HG03565 (cell line): ENCODE results near the gene SDHA.
"Not testable (repeated sequence)": the region's sequence is repeated elsewhere in the genome, so short reads cannot be mapped to it uniquely, and the experiment has no call there.

Experiments used
- ATAC-seq: cut with Tn5 transposase; IDR thresholded peaks from one replicate; pipeline ENCODE4 v1.9.1; 2021; ENCODE audit warnings: mild to moderate bottlenecking, moderate library complexity; ENCODE audit not compliant: unreplicated experiment

Gene SDHA

DNA sequence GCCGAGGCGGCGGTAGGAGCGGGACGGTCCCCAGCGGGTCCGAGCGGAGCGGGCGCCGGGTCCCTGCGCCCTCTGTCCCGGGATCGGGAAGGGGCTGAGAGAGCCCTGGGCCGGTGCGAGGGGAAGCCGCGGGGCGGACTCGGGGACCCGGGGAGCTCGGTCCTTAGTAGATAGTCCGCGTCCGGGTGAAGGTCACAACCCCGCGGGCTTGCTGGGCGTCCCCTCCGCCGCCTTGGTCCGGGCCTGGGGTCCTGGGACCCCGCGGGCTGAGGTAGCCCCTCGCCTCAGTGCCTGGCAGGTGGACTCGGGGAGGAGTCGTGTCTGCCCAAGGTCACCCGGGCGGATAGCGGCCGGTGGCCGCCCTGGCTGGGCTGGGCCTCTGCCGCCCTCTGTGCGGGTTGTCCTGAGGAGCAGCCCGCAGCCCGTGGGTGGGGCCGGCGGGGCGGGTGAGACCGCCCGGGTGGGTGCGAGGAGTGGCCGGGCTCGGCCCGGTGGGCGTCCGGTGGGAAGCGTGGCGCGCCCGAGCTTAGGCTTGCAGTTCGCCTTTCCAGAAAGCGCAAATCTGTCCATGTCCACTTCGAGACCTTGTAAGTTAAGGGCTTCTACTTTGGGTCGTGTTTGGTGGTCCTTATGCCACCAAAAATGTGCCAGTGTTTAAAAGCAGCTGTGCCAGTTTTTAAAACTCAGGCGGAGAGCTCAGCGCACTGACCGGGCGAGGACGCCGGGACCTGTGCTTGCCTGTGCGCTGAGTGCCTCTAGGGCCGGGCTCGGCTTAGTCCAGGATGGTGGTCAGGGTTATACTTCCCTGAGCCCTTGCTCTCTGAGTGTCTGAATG is 554 bp downstream of the SDHA start:
- ATAC-seq, result peak; percentile 13

DNA sequence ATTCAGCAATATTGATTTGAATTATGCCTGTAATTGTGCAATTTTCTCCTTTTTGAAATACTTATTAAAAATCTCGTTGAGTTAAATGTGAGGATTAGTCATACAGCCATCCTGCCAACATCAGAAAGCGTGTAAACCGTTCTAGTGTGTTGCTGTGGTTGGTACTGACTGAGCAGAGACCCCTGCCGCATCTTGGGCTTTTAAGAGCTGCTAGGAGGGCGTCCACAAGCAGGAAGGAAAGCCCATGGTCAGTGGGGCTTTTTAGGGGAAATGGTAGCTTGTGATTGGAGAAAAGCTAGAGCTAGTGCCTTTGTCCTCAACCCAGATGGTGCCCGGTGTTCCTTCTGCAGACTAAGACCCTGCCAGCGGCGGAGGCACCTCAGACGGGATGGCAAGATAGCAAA is 1.3 kb downstream of the SDHA start:
- no peak for ATAC-seq

DNA sequence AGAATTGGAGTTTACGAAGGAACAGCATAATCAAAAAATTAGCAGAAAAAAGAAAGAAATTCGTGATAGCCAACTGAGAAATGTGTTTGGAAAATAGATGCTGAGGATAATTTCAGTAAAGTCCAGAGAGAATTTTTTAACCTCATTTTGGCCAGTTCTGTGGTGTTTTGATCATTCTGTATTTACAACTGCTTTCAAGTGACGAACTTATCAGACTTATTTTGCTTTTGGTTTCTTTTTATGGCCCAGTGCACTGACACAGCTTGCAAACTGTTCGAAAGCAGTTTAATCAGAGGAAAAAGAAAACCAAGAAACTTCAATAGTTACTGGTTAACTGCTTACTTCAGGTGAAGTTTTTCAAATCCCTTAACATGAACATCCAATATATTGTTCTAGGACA is 1.9 kb downstream of the SDHA start:
- peak; percentile 22 for ATAC-seq

DNA sequence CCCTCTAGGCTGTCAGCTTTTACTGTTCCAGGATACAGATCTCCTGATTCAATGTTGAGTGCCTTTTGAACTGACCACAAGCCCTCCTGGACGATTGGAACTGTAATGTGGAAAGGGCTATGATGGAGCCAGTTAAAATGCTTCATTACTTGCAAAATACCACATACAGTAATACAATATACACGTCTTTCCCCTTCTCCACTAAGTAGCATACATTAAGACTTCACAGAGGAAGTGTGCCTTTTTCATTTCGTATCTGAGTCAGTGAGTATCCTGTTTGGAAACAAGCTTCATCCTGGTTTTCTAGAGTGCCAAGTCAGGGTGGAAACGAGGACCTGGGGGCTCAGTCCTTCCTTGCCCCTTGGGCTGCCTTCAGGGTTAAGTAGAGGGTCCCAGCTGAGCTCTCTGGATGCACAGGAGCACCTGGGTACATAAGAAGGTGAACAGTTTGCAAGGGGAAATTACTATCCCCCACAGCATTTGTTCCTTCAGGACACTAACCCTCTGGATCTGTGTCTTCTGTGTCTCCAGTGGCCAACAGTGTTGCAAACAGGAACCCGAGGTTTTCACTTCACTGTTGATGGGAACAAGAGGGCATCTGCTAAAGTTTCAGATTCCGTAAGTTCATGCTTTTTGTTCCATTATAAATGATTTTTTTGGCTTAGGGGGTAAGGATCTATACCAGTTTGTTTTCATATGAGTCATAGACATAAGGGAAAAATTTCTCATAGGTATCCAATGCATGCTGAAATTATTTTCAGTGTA is 5.0 kb downstream of the SDHA start:
- ATAC-seq, result not testable (repeated sequence)

DNA sequence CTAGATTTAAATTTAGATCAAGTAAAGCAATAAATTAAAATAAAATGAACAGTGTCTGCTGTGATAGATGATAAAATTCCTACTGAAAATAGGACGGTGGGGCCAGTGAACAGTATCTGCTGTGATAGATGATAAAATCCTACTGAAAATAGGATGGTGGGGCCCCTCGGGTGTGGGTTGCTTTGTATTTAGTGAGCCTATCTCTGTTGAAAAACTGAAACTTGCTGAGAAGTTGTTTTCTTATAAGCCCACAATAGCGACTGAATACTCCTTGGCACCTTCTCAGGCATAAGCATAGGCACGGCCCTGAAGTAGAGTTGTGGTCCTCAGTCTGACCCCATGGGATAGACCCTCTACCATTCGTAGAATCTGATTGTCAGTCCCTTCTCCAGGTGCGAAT is 5.7 kb downstream of the SDHA start:
- no peak for ATAC-seq

DNA sequence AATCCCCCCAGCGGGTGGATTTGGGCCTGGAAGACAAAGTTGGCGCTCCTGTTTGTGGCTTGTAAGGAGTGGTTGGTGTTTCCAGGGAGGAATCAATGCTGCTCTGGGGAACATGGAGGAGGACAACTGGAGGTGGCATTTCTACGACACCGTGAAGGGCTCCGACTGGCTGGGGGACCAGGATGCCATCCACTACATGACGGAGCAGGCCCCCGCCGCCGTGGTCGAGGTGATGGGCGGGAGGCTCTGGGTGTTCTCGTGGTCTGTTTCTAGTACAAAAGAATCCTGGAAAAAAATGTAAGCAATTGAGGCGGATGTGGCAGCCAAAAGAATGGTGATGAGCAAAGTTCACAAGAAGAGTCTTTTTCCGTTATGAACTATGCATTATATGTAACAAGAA is 7.2 kb downstream of the SDHA start:
- ATAC-seq, result no peak

DNA sequence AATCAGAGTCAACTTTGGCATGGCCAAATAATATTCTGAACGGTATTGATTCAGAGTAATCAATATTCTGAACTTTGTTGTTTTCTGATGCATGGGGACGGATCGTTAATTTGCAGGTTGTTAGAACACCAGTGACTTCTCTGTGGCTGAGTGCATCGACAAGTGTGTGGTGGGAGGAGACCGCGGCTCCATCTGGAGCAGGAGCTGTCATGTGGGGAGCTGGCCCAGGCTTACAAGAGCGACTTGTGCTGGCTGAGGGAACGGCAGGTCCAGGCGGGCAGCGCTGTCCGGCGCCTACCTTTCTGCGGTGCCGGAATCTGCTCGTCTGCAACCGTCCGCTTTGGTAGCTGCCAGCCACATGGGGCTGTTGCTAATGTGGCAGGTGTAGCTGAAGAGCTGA is 9.3 kb downstream of the SDHA start:
- not testable (repeated sequence) for ATAC-seq

DNA sequence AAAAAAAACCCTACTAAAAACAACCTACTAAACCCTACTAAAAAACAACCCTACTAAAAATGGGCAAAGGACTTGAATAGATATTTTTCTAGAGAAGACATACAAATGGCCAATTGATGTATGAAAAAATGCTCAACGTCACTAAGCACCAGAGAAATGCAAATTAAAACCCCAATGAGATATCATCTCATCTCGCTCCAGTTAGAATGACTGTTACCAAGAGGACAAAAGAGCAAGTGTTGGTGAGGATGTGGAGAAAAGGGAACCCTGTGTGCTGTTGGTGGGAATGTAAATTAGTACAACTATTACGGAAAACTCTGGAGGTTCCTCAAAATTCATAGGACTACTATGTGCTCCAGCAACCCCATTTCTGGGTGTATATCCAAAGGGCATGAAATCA is 10.8 kb downstream of the SDHA start:
- no peak for ATAC-seq

DNA sequence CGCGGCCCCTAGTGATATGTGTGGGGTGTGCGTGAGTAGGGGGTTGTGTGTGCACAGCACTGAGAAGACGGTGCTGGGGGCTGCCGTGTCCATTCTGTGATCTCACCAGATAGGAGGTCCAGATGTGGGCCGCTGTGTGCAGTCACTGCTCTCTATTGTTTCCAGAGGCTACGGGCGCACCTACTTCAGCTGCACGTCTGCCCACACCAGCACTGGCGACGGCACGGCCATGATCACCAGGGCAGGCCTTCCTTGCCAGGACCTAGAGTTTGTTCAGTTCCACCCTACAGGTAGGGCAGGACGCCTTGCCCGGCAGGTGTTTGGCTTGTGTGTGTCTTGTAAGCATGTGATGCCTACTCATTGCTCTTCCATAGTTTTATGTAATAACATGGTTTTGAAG is 12.6 kb downstream of the SDHA start:
- ATAC-seq, result no peak

DNA sequence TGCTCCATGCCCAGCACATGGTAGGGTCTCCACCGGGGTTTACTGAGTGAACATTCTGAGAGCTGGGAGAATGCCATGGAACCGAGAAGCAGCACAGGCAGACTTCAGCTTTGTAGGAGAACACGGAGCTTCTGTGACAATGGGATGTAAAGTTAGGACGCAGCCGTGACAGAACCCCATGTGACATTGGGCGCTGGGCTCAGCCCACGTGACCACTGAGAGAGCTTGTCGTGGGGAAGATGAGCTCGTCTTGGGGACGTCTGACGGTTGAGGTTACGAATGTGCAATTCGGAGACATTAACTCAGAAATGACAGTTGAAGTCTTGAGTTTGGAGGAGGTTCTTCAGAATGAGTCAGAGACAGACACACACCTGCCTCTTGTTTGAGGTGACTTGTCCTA is 13.5 kb downstream of the SDHA start:
- no peak for ATAC-seq

DNA sequence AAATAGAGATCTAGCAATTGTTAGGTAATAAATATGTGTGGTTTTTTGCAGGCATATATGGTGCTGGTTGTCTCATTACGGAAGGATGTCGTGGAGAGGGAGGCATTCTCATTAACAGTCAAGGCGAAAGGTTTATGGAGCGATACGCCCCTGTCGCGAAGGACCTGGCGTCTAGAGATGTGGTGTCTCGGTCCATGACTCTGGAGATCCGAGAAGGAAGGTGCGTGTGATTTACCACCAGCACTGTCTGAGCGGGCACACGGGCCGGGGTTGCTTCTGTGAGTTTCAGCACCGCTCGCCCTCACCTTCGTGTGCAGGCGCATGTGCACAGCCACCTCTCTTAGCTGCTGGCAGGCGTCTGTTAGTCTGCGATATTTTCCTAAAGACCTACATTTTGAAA is 15.3 kb downstream of the SDHA start:
- not testable (repeated sequence) for ATAC-seq

DNA sequence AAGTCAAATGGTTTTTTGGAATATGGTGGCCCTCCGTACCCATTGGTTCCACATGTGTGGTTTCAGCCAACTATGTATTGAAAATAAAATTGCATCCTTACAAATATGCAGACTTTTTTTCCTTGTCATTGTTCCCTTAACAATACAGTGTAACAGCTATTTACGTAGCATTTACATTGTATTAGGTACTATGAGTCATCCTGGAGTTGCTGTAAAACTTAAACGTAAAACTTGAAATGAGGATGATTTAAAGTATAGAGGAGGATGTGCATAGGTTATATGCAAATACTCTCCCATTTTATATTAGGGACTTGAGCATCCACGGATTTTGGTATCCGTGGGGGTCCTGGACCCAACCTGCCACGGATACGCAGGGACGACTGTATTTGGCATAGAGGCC is 16.3 kb downstream of the SDHA start:
- ATAC-seq, result no peak

DNA sequence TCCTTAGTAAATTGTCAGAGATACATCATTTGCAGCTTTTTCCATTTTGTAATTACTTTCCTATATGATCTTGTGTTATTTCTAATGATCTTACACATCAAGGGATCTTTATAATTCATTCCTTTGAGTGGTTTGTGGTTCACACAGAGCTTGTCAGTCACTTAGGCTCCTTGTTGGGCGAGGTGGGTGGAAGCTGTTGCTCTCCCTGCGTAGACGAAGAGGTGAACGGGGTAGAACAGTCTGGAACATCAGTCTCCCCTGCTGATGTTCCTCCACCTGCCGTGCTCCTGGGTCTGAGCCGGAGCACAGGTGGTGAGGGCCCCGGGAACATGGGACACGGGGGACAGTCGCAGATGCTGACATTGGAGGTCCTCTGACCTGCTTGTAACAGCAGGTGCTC is 17.4 kb downstream of the SDHA start:
- not testable (repeated sequence) for ATAC-seq

DNA sequence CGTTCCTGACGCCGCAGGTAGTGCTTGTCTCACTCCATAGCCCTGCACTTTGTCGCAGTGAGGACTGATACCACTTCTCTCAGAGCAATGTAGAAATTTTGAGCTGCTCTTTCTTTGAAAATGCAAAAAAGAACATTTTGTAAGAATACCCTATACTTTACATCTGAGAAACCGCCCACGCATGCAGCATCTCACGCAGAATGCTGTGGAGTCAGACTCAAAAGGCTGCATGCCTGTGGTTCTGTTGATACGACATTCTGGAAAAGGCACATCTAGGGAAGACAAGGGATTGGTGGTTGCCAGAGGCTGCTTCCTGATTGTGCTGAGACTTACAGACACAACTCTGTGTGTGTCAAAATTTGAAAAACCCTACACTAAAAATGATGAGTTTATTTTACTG is 19.8 kb downstream of the SDHA start:
- ATAC-seq, result not testable (repeated sequence)

DNA sequence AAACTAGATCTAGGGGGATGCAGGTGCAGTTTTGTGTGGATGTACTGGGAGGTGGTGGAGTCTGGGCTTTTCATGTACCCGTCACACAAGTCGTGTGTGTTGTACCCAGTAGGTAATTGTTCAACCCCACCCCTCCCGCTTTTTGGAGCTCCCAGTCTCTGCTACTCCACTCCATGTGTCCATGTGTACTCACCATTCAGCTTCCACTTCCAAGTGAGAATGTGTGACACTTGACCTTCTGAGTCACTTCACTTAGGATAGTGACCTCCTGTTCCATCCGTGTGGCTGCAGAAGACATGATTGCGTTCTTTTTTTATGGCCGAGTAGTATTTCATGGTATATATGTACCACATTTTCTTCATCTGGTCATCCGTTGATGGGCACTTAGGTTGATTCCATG is 22.4 kb downstream of the SDHA start:
- not testable (repeated sequence) for ATAC-seq

DNA sequence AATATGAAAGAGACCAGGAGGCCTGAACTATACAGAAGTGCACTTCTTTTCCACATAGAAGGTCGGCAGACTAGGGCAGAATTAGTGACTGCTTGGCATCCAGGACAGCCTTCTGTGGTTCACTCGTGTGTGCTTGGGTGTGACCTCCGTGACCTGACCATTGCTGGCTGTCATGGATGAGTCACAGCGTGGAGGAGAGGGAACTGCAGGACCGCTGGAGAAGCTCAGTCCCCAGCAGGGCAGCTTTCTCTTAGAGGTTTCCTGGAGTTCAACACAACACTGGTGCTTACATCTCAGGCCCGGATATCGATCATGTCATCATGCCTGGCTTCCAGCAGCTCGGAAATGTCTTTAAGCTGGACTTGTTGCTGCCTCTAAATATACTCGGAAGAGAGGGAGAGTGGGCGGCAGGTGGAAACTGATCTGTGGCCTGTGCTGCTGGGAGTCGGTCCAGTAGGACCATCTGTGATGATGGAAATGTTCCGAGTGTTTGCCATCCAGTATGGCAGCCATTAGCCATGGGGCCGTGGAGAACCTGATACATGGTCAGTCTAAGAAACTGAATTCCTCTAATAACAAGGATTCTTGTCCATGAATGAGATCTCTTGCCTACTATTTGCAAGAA is 23.0 kb downstream of the SDHA start:
- not testable (repeated sequence) for ATAC-seq

DNA sequence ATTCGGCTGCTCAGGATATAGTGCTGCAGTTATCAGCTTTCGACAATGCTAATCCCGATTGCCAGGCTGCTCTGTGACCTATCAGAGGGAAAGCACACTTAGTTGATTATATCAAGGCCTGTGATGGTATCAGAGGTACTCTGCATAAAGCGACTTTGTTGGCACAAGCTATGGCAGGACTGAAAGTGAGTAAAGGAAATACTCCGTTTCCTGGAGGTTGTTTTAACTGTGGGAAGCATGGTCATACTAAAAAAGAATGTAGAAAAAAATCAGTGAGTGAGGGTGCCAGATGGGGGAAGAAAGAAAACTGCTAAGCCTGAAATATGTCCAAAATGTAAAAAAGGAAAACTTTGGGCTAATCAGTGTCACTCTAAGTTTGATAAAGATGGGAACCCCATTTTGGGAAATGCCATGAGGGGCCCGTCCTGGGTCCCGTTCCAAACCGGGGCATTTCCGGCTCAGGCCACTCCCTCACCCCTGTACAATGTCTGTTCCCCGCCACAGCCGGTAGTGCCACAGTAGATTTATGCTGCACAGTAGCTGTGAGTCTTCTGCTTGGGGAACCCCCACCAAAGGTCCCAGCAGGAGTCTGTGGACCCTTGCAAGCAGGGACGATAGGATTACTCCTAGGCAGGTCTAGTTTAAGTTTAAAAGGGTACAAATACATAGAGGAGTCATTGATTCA is 25.7 kb downstream of the SDHA start:
- ATAC-seq, result not testable (repeated sequence)

DNA sequence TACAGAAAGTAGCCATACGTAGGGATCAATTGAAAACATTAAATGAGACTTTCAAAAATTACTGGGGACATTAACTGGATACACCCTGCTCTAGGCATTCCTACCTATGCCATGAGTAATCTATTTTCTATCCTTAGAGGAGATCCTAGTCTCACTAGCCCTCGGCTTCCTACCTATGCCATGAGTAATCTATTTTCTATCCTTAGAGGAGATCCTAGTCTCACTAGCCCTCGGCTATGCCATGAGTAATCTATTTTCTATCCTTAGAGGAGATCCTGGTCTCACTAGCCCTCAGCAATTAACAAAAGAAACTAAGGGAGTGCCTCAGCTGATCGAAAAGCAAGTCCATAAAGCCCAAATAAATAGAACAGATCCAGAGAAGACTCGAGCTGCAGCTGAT is 27.6 kb downstream of the SDHA start:
- ATAC-seq, result not testable (repeated sequence)

DNA sequence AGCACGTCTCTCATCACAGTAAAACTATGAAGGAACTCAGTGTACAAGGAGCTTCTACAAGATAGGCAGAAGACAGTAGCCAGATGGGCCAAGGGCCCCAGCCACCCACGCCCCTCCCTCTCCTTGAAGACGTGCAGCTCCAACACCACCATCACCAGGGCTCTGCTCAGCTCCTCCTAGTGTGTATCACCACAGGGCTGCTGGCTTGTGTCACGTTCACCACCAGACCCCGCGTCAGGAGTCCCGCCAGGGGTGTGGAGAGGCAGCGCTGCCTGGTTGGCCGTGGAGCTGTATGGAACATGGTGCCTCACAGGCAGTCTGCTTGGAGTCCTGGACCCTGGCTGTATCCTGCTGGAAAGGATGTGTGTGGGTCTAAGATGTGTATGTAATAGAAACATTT is 32.3 kb downstream of the SDHA start:
- ATAC-seq, result not testable (repeated sequence)

DNA sequence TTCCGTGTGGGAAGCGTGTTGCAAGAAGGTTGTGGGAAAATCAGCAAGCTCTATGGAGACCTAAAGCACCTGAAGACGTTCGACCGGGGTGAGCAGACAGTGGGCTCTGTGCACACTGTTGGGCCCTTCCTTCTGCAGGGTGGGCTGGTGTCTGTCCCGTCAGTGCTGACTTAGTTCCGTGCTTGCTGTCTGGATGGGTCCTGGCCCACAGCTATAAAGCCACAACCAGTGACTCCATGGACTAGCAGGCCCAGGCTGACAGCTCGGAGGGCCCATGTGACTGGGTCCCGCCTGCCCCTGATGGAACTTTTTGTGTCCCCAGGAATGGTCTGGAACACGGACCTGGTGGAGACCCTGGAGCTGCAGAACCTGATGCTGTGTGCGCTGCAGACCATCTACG is 32.9 kb downstream of the SDHA start:
- not testable (repeated sequence) for ATAC-seq

DNA sequence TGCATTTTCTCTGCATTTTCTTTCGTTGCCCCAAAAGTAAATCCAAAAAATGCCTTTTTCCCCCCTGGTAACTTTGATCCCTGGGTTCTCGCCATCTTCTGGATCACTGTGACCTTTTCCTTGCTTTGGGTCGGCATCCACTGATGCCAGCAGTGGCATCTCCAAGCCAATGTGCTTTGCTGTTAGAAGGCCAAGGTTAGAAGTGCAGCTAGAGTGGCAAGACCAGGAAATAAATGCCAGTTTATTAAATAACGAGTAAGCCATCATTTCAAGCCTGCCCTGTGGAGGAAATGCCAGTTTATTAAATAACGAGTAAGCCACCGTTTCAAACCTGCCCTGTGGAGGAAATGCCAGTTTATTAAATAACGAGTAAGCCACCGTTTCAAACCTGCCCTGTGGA is 33.4 kb downstream of the SDHA start:
- not testable (repeated sequence) for ATAC-seq
